HG03354 (cell line): ENCODE data around the gene ANKRD35.
"Not testable (repeated sequence)": the region's sequence is repeated elsewhere in the genome, so short reads cannot be mapped to it uniquely, and the experiment has no call there.

Source experiments
- ATAC-seq: cut with Tn5 transposase; IDR thresholded peaks from one replicate; pipeline ENCODE4 v1.9.1; 2021; ENCODE audit warnings: mild to moderate bottlenecking; ENCODE audit not compliant: unreplicated experiment, poor library complexity, severe bottlenecking

The ANKRD35 gene

DNA sequence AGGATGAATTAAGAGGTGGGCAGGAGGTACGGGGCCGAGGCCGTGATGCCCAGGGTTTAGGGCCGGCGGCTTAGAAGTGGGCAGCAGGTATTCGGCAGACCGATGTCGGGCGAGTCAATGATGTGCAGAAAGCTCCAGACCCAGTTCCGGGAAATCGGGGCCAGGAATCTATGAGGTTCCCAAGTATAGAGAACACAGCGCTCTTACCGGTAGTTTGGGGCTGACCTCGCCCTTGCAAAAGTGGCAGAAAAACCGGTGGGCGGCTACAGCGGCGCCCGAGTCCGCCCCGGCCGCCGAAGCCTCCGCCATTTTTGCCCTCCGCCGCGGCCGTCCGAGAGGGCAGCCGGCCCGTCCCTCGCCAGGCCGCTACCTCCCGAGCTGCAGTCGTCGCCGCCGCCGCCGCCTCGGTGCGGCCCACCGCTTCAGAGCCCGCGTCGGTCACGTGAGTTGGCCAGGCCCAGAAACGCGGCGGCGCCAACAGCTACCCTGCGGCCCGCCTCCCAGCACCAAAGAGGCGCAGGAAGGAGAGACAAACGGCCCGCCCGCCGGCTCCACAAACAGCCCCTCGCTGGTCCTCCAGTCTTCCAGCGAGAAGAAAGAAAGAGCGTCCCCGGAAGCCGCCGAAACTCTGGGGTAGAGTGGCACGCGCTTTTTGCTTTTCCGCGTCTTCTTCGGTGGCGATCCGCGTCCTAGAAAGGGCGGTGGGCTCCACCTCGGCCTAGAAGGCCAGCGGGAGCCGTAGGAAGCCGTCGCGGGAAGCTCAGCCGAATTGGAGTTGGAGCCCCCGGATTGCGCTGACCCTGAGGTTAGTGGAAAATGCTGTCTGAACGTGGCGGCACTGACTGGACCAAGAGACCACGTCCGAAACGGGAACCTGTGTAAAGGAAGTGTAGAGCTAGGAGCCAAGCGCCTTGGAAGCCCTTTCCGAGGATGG lies 61.8 kb downstream of the ANKRD35 start, which contains the start of the genes POLR3C and RNF115:
Gene POLR3C (plus strand): TSS at position 636 of the 934 bp plus-strand sequence. CDS start 1,577 bp downstream, outside the sequence.
Gene RNF115 (minus strand): TSS at position 531 of the 934 bp plus-strand sequence. CDS start 222 bp downstream, at position 309.
- ATAC-seq: peak; percentile 91

DNA sequence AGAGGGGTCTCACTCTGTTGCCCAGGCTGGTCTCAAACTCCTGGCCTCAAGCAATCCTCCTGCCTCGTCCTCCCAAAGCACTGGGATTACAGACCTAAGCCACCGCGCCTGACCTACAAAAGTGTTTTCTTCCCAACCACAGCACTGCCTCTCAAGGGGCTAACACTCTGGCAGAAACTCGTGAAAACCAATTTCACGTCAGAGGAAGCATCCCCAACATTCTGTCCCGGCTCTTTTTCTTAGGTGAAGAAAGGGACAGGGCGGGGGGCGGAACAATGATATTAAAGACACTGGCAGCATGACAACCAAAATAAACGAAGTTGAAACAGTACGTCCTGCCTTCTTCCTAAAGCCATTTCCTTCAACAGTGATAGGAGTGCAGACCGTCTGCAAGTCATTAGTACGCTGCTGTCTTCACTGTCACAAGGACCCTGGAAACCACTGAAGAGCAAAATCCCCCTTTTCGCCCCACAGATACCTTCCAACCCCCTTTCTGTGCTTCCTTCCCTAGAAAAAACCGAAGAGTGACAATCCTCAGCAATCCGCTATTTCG lies 62.8 kb downstream of the ANKRD35 start:
- not testable (repeated sequence) for ATAC-seq

DNA sequence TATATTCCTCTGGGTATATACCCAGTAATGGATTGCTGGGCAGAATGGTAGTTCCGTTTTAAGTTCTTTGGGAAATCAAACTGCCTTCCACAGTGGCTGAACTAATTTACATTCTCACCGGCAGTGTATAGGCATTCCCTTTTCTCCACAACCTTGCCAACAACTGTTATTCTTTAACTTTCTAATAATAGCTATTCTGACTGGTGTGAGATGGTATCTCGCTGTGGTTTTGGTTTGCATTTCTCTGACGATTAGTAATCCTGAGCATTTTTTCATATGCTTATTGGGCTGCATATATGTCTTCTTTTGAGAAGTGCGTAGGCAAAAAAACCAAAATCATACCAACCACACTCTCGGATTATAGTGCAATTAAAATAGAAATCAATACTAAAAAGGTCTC lies 67.6 kb downstream of the ANKRD35 start:
- not testable (repeated sequence) for ATAC-seq
